Transverse colon (tissue), 3 donors: Measurements from ENCODE around the gene MN1.

ENCODE experiments used
- POLR2A ChIP-seq: fragments of 450-650 bp; IDR thresholded peaks from one replicate; pipeline ENCODE4 v1.6.1; 2016; ENCODE audit warnings: antibody characterized with exemption, mild to moderate bottlenecking, moderate library complexity
- TF ChIP-seq, protein P1 (sequence below), 5 experiments: fragments of 200-600 bp in 3 of 5; fragments of 450-650 bp in 2 of 5; sonication (generic) in 3 of 5; IDR thresholded peaks; 1 replicate in 2 of 5; 2 replicates in 3 of 5; pipeline ENCODE4 v1.5.1; 2016 to 2017; ENCODE audit warnings: antibody characterized with exemption in 5 of 5, inconsistent platforms in 3 of 5, mild to moderate bottlenecking in 2 of 5, moderate library complexity in 1 of 5

DNA sequence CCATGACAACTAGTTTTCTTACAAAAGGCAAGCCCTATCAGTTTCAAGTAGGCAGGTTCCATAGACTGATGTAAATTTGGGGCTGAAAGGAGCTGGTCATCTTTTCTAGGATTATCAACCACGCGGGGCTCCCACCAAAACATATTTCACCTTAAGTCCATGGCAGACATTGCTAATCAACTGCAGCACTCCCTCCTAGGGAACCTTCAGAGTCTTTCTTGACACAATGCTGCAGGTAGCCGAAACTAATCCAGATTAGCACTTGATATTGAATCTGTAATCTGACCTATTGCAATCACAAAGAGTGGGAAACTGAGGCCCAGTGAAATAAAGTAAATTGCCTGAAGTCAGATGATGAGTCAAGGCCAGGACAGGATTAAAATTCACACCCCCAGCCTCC, 32.5 kb downstream of the MN1 start:
- TF ChIP-seq, protein P1, sequence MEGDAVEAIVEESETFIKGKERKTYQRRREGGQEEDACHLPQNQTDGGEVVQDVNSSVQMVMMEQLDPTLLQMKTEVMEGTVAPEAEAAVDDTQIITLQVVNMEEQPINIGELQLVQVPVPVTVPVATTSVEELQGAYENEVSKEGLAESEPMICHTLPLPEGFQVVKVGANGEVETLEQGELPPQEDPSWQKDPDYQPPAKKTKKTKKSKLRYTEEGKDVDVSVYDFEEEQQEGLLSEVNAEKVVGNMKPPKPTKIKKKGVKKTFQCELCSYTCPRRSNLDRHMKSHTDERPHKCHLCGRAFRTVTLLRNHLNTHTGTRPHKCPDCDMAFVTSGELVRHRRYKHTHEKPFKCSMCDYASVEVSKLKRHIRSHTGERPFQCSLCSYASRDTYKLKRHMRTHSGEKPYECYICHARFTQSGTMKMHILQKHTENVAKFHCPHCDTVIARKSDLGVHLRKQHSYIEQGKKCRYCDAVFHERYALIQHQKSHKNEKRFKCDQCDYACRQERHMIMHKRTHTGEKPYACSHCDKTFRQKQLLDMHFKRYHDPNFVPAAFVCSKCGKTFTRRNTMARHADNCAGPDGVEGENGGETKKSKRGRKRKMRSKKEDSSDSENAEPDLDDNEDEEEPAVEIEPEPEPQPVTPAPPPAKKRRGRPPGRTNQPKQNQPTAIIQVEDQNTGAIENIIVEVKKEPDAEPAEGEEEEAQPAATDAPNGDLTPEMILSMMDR (IDR thresholded peaks at IDR 0.05) = no peak
- TF ChIP-seq POLR2A = no peak
